Measurements from ENCODE around the gene LGALS12.

- TF ChIP-seq CTCF (conservative IDR thresholded peaks at IDR 0.05; ENCODE audit: low read depth, low read length): no peak
- TF ChIP-seq EZH2 (IDR thresholded peaks at IDR 0.05; ENCODE audit: low read length, unreplicated experiment): no peak
Observed at GRCh38 chr11:63491240-63491587, 14.7 kb upstream of the LGALS12 start.
